GM23338 (cell line): ENCODE measurements around the gene RNF31.

Source experiments
- CREB1 ChIP-seq: fragments of 250-450 bp; sonication (Bioruptor Pico); IDR thresholded peaks from 2 replicates; pipeline ENCODE4 v1.5.0; 2020; ENCODE audit warnings: low read depth, mild to moderate bottlenecking, moderate library complexity
- CTCF ChIP-seq, 2 experiments: fragments of 200-600 bp in 1 of 2; sonication (generic) in 1 of 2; conservative IDR thresholded peaks; 2 replicates each; pipeline versions ENCODE4 v1.5.1 to v1.6.1; 2016 to 2017; ENCODE audit warnings: antibody characterized with exemption in 2 of 2, low read depth in 2 of 2, mild to moderate bottlenecking in 2 of 2, moderate library complexity in 1 of 2
- EZH2 ChIP-seq: fragments of 200-600 bp; sonication (generic); IDR thresholded peaks from one replicate; pipeline ENCODE4 v1.8.0; 2017; ENCODE audit warnings: antibody characterized with exemption, mild to moderate bottlenecking, low read depth; ENCODE audit not compliant: unreplicated experiment
- EZH2phosphoT487 ChIP-seq: fragments of 200-600 bp; sonication (generic); IDR thresholded peaks from one replicate; pipeline ENCODE4 v1.8.1; 2018; ENCODE audit warnings: antibody characterized with exemption; ENCODE audit not compliant: unreplicated experiment
- JUNB ChIP-seq: IDR thresholded peaks from one replicate; pipeline ENCODE4 v1.6.1; 2016; ENCODE audit warnings: antibody characterized with exemption; ENCODE audit not compliant: unreplicated experiment
- POLR2AphosphoS5 ChIP-seq: IDR thresholded peaks from 2 replicates; pipeline ENCODE4 v1.6.1; 2016; ENCODE audit warnings: antibody characterized with exemption, low read depth

DNA sequence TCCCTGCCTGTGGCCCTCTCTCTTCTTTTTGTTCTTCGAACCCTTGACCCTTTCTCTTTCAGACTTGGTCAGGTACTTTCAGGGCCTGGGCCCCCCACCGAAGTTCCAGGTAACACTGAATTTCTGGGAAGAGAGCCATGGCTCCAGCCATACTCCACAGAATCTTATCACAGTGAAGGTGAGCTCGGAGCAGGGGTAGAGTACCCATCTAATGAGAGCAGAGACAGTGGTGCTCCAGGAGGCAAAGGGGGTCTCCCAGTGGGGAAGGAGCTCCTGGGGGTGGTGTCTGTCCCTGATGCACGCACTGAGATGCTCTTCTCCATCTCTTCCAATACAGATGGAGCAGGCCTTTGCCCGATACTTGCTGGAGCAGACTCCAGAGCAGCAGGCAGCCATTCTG, 18.5 kb downstream of the RNF31 start:
- TF ChIP-seq CTCF (conservative IDR thresholded peaks at IDR 0.05; ENCODE audit: low read depth in 2 of 2) (no peak), POLR2AphosphoS5 (no peak), EZH2 (no peak), CREB1 (CRISPR knock-in tag) (no peak), JUNB (no peak), EZH2phosphoT487 (no peak)
